HL-60 (cell line): ENCODE data around the gene AKTIP.

Source experiments
- DNase-seq, 2 experiments: peaks; one replicate each; pipeline ENCODE4 v3.0.0-alpha.2; 2010 to 2020; ENCODE audit warnings: low read depth in 1 of 2, low spot score in 1 of 2
- H3K27ac ChIP-seq: fragments of 250-450 bp; sonication (Bioruptor Pico); replicated peaks from 2 replicates; pipeline ENCODE4 v1.5.1; 2020; ENCODE audit warnings: mild to moderate bottlenecking, moderate library complexity
- H3K27me3 ChIP-seq: fragments of 250-450 bp; sonication (Bioruptor Pico); 2 replicates; pipeline ENCODE4 v1.5.1; 2021; ENCODE audit warnings: mild to moderate bottlenecking, moderate library complexity; ENCODE audit not compliant: insufficient read depth, poor library complexity, severe bottlenecking
- H3K4me3 ChIP-seq: replicated peaks from 2 replicates; pipeline ENCODE4 v1.5.1; 2011; ENCODE audit warnings: mild to moderate bottlenecking, control low read depth, low read length; ENCODE audit not compliant: insufficient read depth
- GABPA ChIP-seq: IDR thresholded peaks from 2 replicates; pipeline ENCODE4 v1.6.1; 2012; ENCODE audit warnings: low read depth
- POLR2AphosphoS5 ChIP-seq: IDR thresholded peaks from 2 replicates; pipeline ENCODE4 v1.6.1; 2012; ENCODE audit warnings: low read depth
- REST ChIP-seq: IDR thresholded peaks from 2 replicates; pipeline ENCODE4 v1.6.1; 2012; ENCODE audit warnings: low read depth; ENCODE audit not compliant: insufficient replicate concordance
- SPI1 ChIP-seq: IDR thresholded peaks from 2 replicates; pipeline ENCODE4 v1.6.1; 2012; ENCODE audit warnings: low read depth, mild to moderate bottlenecking, borderline replicate concordance
- TF ChIP-seq, protein P1 (sequence below): IDR thresholded peaks from one replicate; pipeline ENCODE4 v1.5.1; 2011; ENCODE audit warnings: low read length, control low read depth, inconsistent platforms; ENCODE audit not compliant: insufficient read depth

Gene AKTIP

DNA sequence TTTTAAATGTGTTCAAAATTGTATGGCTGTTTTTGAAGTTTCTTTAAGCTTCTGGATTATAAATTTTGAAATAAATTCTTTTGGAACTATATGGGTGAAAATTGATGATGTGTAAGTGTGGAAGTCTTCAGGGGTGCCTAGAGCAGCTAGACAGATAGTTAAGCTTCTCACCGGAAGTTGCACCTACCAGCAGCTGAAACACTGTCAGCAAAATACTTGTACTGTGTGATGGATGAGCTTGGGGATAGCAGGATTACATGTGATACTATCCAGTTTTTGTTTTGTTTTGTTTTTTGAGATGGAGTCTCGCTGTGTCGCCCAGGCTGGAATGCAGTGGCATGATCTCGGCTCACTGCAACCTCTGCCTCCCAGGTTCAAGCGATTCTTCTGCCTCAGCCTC, 49.1 kb downstream of the AKTIP start:
- TF ChIP-seq POLR2AphosphoS5 (no peak), REST (no peak), GABPA (no peak), SPI1 (no peak)
- TF ChIP-seq, protein P1, sequence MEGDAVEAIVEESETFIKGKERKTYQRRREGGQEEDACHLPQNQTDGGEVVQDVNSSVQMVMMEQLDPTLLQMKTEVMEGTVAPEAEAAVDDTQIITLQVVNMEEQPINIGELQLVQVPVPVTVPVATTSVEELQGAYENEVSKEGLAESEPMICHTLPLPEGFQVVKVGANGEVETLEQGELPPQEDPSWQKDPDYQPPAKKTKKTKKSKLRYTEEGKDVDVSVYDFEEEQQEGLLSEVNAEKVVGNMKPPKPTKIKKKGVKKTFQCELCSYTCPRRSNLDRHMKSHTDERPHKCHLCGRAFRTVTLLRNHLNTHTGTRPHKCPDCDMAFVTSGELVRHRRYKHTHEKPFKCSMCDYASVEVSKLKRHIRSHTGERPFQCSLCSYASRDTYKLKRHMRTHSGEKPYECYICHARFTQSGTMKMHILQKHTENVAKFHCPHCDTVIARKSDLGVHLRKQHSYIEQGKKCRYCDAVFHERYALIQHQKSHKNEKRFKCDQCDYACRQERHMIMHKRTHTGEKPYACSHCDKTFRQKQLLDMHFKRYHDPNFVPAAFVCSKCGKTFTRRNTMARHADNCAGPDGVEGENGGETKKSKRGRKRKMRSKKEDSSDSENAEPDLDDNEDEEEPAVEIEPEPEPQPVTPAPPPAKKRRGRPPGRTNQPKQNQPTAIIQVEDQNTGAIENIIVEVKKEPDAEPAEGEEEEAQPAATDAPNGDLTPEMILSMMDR: no peak
- DNase-seq: no peak
- Histone ChIP-seq H3K27ac (no peak overlapping the region), H3K4me3 (no peak overlapping the region), H3K27me3 (no peaks in the 10 kb centered on the region)

DNA sequence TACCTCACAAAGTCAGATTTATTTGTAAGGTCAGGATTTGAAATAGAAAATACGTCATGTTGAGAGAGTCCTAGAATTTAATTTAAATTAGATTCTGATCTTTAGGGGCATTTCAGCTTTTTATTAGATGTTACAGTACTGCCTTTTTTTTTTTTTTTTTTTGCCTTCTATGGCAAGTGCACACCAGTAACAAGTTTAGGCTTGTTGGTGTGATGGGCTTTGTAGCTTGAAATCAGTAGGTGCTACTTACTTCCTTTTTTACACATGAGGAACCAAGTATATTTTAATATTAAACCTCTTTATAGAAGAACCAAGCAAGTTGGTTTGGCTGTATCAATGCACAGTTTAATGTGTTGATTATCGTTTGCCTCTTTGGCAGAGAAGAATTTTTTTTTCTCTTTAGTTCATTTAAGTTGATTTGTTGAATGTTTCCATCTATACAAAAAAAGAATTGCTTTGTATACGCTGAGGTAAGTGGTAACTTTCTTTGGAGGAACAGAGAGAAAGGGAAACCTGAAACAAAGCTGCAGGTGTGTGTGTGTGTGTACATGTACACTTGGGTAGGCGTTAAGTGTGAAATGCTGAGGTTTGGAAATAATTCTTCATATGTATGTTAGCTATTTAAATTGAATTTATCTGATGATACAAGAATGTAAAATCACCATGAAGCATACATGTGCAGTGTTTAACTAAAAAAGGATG, 53.0 kb downstream of the AKTIP start:
- H3K4me3 ChIP-seq: no peak overlapping the region

DNA sequence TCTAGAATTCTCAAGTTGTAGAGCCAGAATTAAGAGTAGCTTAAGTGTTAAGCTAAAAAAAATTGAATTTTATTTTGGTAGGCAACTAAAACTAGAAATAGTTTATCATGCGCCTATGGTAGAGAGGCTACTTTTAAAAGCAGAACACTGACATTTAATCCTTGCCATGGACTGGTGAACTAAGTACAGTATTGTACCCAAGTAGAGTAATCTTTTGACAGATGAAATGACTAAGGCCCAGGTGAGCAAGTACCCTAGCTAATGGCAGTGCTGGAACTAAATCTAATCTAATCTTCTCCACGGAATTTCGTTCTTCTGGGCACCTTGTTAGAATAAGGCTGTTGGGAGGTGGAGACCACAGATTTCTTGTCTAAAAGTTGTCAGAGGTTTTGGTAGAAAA, 56.9 kb downstream of the AKTIP start:
- TF ChIP-seq GABPA: no peak
- no peak for TF ChIP-seq REST
- TF ChIP-seq, protein P1: no peak
- no peak for TF ChIP-seq POLR2AphosphoS5
- TF ChIP-seq SPI1: no peak
- DNase-seq: no peak
- H3K27me3 ChIP-seq: no peaks in the 10 kb centered on the region

More for the DNA sequence above, 53.0 kb downstream of the AKTIP start:
- DNase-seq: no peak
- H3K27ac ChIP-seq: no peak overlapping the region
- H3K27me3 ChIP-seq: no peaks in the 10 kb centered on the region
- no peak for TF ChIP-seq SPI1
- no peak for TF ChIP-seq POLR2AphosphoS5
- no peak for TF ChIP-seq GABPA
- TF ChIP-seq, protein P1: no peak
- no peak for TF ChIP-seq REST

More for the DNA sequence above, 56.9 kb downstream of the AKTIP start:
- no peak overlapping the region for H3K27ac ChIP-seq
- H3K4me3 ChIP-seq: no peak overlapping the region
